GM19455 (cell line): ENCODE results near the gene OR1E2.
"Not testable (repeated sequence)": the region's sequence is repeated elsewhere in the genome, so short reads cannot be mapped to it uniquely, and the experiment has no call there.

Source experiments
- ATAC-seq: cut with Tn5 transposase; IDR thresholded peaks from one replicate; pipeline ENCODE4 v1.9.1; 2021; ENCODE audit not compliant: unreplicated experiment

The OR1E2 gene

GRCh38 chr17:3433741-3434140 is at the start of gene OR1E2:
OR1E2 (minus strand) TSS chr17:3433841; CDS start chr17:3433841, 0 bp downstream.
- ATAC-seq = no peak

GRCh38 chr17:3482852-3483251 is 49.2 kb upstream of the OR1E2 start:
- ATAC-seq = no peak

GRCh38 chr17:3479988-3480387 is 46.3 kb upstream of the OR1E2 start:
- no peak for ATAC-seq

GRCh38 chr17:3475812-3476610 is 42.4 kb upstream of the OR1E2 start, which contains the start of gene ASPA:
ASPA (plus strand) TSS chr17:3475997; CDS start chr17:3476160, 163 bp downstream.
- ATAC-seq = no peak

GRCh38 chr17:3475251-3475685 is 41.6 kb upstream of the OR1E2 start:
- ATAC-seq = no peak

- ATAC-seq = no peak
These were observed 40.6 kb upstream of the OR1E2 start for GRCh38 chr17:3474212-3474611.

GRCh38 chr17:3472137-3472536 is 38.5 kb upstream of the OR1E2 start:
- ATAC-seq = no peak

- ATAC-seq = no peak
These were observed 38.0 kb upstream of the OR1E2 start, which contains the start of gene SPATA22 for GRCh38 chr17:3471599-3471998. SPATA22 (minus strand) TSS chr17:3471819; CDS start chr17:3469325, 2,494 bp downstream.

GRCh38 chr17:3469529-3469928 is 35.9 kb upstream of the OR1E2 start:
- no peak for ATAC-seq

- not testable (repeated sequence) for ATAC-seq
These were observed 32.7 kb upstream of the OR1E2 start for GRCh38 chr17:3466355-3466754.

GRCh38 chr17:3448059-3448665 is 14.5 kb upstream of the OR1E2 start:
- no peak for ATAC-seq

- ATAC-seq = no peak
These were observed 14.0 kb upstream of the OR1E2 start for GRCh38 chr17:3447625-3448024.

GRCh38 chr17:3440451-3440850 is 6.8 kb upstream of the OR1E2 start:
- ATAC-seq = no peak

GRCh38 chr17:3438368-3438767 is 4.7 kb upstream of the OR1E2 start:
- ATAC-seq = no peak

GRCh38 chr17:3433215-3433614 is 426 bp downstream of the OR1E2 start:
- ATAC-seq = not testable (repeated sequence)

- ATAC-seq = no peak
These were observed 15.4 kb downstream of the OR1E2 start for GRCh38 chr17:3418222-3418621.

- no peak for ATAC-seq
These were observed 18.0 kb downstream of the OR1E2 start for GRCh38 chr17:3415610-3416009.

- ATAC-seq = not testable (repeated sequence)
These were observed 21.4 kb downstream of the OR1E2 start for GRCh38 chr17:3412216-3412615.

- ATAC-seq = no peak
These were observed 22.6 kb downstream of the OR1E2 start, which contains the start of gene OR3A3 for GRCh38 chr17:3411070-3411469. OR3A3 (plus strand) TSS chr17:3411370.

GRCh38 chr17:3403856-3404255 is 29.8 kb downstream of the OR1E2 start:
- not testable (repeated sequence) for ATAC-seq

GRCh38 chr17:3401786-3402185 is 31.9 kb downstream of the OR1E2 start:
- no peak for ATAC-seq

GRCh38 chr17:3400055-3400454 is 33.6 kb downstream of the OR1E2 start:
- no peak for ATAC-seq
